ENCODE results near the gene SYT1. TPM values are rescaled to one million over a fixed set of nuclear protein-coding genes. Genes with fewer than 3 reads are reported as not detected.

The SYT1 gene
- total and polyA plus RNA-seq, 4 donors, result 38.0 to 113 (median 97.8) TPM

DNA sequence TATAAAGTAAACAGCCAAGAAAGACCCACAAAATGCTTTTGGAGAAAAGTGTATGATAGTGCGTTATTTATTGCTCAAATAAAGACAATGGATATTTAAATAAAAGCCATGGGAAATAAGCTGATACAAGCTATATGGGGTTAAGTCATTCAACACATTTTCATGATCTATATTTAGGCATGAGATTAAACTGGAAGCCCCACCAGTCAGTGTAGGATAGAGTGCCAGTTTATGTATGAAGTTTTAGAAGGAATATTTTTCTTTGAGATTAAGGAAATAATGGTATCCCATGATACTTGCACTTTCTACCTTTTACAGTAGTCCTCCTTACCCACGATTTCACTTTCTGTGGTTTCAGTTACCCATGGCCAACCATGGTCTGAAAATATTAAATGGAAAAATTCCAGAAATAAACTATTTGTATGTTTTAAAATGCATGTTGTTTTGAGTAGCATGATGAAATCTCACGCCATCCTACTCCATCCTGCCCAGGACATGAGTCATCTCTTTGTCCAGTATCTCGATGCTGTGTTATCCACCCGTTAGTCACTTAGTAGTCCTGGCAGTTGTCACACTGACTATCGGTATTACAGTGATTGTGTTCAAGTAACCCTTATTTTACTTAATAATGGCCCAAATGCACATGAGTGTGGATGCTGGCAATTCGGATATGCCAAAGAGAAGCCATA, 22.3 kb downstream of the SYT1 start:
- no peaks in the 10 kb centered on the region for H3K36me3 ChIP-seq (ENCODE audit: control insufficient read depth, insufficient read depth, low read length)
- no peak overlapping the region for H3K4me3 ChIP-seq (ENCODE audit: low read depth, low read length)
- no peak overlapping the region for H3K27ac ChIP-seq (ENCODE audit: low read depth, low read length)
- H3K4me1 ChIP-seq (ENCODE audit: control insufficient read depth, insufficient read depth, low read length), result no peaks in the 10 kb centered on the region
- no CpG with 5 or more reads among the region's 7 CpGs for WGBS (ENCODE audit: insufficient coverage)
- no peak for DNase-seq (ENCODE audit: low read depth in 4 of 6, low spot score in 6 of 6)
- no peaks in the 10 kb centered on the region for H3K27me3 ChIP-seq (ENCODE audit: control insufficient read depth, insufficient read depth, low read length)
- H3K9me3 ChIP-seq (ENCODE audit: control insufficient read depth, insufficient read depth, low read length), result no peaks in the 10 kb centered on the region

DNA sequence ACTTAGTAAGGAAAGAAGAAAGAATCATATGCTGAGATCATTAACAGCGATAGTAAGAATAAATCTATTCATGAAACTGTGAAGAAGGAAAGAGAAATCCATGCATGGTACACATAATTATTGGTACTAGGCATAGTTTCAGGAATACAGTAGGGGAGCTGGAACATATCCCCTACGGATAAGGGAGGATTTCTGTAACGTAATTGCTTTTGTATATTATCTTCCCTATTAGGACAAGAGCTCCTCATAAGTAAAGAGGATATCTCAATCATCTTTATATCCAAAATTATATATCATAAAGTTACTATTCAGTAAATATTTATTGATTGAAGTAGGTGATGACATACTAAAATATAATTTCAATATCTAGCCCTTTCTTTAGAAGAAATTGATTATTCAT, 22.9 kb downstream of the SYT1 start:
- DNase-seq (ENCODE audit: low read depth in 4 of 6, low spot score in 6 of 6), result no peak
- no peaks in the 10 kb centered on the region for H3K36me3 ChIP-seq (ENCODE audit: control insufficient read depth, insufficient read depth, low read length)
- no peaks in the 10 kb centered on the region for H3K4me1 ChIP-seq (ENCODE audit: control insufficient read depth, insufficient read depth, low read length)
- H3K27me3 ChIP-seq (ENCODE audit: control insufficient read depth, insufficient read depth, low read length), result no peaks in the 10 kb centered on the region
- WGBS (ENCODE audit: insufficient coverage), result no CpG with 5 or more reads among the region's 3 CpGs
- no peak overlapping the region for H3K4me3 ChIP-seq (ENCODE audit: low read depth, low read length)
- H3K27ac ChIP-seq (ENCODE audit: low read depth, low read length), result no peak overlapping the region
- no peaks in the 10 kb centered on the region for H3K9me3 ChIP-seq (ENCODE audit: control insufficient read depth, insufficient read depth, low read length)

DNA sequence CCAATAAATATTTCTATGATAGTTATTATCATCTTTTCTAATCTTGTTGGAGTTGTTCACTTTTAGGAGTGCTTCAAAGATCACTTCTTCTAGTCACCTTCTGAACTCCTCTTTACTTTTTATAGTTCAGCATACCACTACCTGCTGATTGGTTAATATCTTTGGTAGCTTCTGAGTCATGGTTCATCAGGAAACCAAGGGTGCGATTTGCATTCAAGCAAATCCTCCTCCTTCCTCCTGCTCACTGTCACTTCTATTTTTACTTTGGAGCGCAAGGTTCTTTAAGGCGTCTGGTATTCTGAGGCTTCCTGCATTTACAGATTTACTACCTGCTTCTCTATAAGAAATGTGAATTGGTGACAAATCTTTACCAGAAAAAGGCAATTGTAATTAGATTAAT, 24.0 kb downstream of the SYT1 start:
- H3K4me3 ChIP-seq (ENCODE audit: low read depth, low read length), result no peak overlapping the region
- 100% methylated on average over 1 of the region's 3 CpGs for WGBS (ENCODE audit: insufficient coverage)

DNA sequence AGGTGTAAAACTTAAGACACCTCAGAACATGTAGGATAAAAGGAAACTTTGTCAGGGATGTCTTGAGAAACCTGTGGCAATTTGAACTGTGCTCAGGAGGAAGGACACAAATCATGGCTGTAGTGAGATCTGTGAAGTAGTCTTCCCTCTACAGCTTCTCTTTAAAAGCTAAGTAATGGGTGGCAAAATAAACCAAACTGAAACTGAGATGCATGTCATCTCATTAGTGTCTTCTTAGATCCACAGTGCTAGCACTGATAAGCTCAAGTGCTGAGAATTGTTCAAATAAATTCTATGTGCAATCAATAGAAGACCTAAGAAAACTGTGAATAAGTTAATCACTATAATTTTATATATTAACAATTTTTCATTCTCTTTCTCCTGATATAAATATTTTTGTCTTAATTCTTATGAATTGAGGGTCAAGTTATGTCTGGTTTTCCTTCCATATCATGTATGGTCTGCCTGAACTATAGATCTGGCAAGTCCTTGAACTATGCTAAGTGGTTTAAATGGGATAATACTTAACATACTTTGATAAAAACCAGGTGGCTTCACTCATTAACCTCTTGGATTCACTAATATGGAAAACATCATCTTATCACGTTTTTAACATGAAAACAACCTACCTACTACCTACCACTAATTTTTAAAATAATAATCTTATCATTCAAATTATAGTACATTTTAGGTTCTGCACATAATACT, 27.2 kb downstream of the SYT1 start:
- no peak for DNase-seq (ENCODE audit: low read depth in 4 of 6, low spot score in 6 of 6)
- H3K9me3 ChIP-seq (ENCODE audit: control insufficient read depth, insufficient read depth, low read length), result no peaks in the 10 kb centered on the region
- WGBS (ENCODE audit: insufficient coverage), result no CpG with 5 or more reads among the region's 1 CpG
- no peak overlapping the region for H3K27ac ChIP-seq (ENCODE audit: low read depth, low read length)
- no peaks in the 10 kb centered on the region for H3K27me3 ChIP-seq (ENCODE audit: control insufficient read depth, insufficient read depth, low read length)
- H3K36me3 ChIP-seq (ENCODE audit: control insufficient read depth, insufficient read depth, low read length), result no peaks in the 10 kb centered on the region
- no peaks in the 10 kb centered on the region for H3K4me1 ChIP-seq (ENCODE audit: control insufficient read depth, insufficient read depth, low read length)
- no peak overlapping the region for H3K4me3 ChIP-seq (ENCODE audit: low read depth, low read length)

More for the DNA sequence above, 24.0 kb downstream of the SYT1 start:
- no peak for DNase-seq (ENCODE audit: low read depth in 4 of 6, low spot score in 6 of 6)
- no peaks in the 10 kb centered on the region for H3K27me3 ChIP-seq (ENCODE audit: control insufficient read depth, insufficient read depth, low read length)
- H3K27ac ChIP-seq (ENCODE audit: low read depth, low read length), result no peak overlapping the region
- no peaks in the 10 kb centered on the region for H3K4me1 ChIP-seq (ENCODE audit: control insufficient read depth, insufficient read depth, low read length)
- H3K36me3 ChIP-seq (ENCODE audit: control insufficient read depth, insufficient read depth, low read length), result no peaks in the 10 kb centered on the region
- no peaks in the 10 kb centered on the region for H3K9me3 ChIP-seq (ENCODE audit: control insufficient read depth, insufficient read depth, low read length)

DNA sequence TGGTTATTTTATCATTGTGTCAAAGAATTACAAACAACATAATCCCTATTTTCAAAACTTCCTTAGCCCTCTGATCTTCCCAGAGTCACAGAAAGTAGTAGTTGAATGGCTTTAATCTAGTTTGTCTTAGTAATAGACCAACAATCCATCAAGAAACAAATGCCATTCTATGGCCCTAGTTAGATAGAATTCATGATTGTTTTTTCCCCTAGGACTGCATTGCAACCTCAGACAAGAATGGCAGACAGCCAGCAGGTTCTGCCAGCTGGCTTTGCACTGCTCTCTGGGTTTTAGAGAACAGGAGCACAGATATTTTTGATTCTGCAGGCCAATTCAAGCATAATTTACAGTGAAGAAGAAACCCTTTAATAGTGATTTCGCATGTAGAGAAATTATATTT, 33.8 kb downstream of the SYT1 start:
- H3K36me3 ChIP-seq (ENCODE audit: control insufficient read depth, insufficient read depth, low read length), result no peaks in the 10 kb centered on the region
- H3K27ac ChIP-seq (ENCODE audit: low read depth, low read length), result no peak overlapping the region
- H3K4me3 ChIP-seq (ENCODE audit: low read depth, low read length), result no peak overlapping the region
- no CpG with 5 or more reads among the region's 1 CpG for WGBS (ENCODE audit: insufficient coverage)
- no peaks in the 10 kb centered on the region for H3K4me1 ChIP-seq (ENCODE audit: control insufficient read depth, insufficient read depth, low read length)
- peak in 5 of 6 donors; percentile 51 to 93 (median 68) for DNase-seq (ENCODE audit: low read depth in 4 of 6, low spot score in 6 of 6)
- no peaks in the 10 kb centered on the region for H3K9me3 ChIP-seq (ENCODE audit: control insufficient read depth, insufficient read depth, low read length)
- no peaks in the 10 kb centered on the region for H3K27me3 ChIP-seq (ENCODE audit: control insufficient read depth, insufficient read depth, low read length)

DNA sequence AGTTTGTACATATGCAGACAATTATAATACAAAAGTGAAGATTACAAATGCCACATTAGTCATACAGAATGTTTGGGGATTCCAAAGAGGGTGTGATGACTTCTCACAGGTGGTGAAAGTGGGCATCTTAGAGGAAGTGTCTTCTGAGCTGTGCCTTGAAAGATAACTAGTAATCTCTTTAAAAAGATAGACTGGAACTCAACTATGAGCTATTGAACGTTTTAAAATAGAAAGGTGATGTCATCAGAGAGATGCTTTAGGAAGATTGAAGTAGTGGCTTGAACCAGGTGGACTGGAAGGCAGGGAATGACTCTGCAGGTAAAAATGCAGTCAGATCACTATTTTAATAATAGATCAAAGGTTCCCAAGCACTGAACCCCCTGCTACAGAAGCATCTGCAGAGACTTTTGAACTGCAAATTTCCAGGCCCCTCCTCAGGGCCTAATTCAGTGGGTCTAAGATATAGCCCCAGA, 50.3 kb downstream of the SYT1 start:
- Histone ChIP-seq H3K36me3 (ENCODE audit: control insufficient read depth, insufficient read depth, low read length) (no peaks in the 10 kb centered on the region), H3K9me3 (ENCODE audit: control insufficient read depth, insufficient read depth, low read length) (no peaks in the 10 kb centered on the region), H3K27ac (ENCODE audit: low read depth, low read length) (no peak overlapping the region), H3K27me3 (ENCODE audit: control insufficient read depth, insufficient read depth, low read length) (no peaks in the 10 kb centered on the region), H3K4me1 (ENCODE audit: control insufficient read depth, insufficient read depth, low read length) (no peaks in the 10 kb centered on the region), H3K4me3 (ENCODE audit: low read depth, low read length) (no peak overlapping the region)
- DNase-seq (ENCODE audit: low read depth in 4 of 6, low spot score in 6 of 6), result no peak
- no CpG with 5 or more reads among the region's 1 CpG for WGBS (ENCODE audit: insufficient coverage)

DNA sequence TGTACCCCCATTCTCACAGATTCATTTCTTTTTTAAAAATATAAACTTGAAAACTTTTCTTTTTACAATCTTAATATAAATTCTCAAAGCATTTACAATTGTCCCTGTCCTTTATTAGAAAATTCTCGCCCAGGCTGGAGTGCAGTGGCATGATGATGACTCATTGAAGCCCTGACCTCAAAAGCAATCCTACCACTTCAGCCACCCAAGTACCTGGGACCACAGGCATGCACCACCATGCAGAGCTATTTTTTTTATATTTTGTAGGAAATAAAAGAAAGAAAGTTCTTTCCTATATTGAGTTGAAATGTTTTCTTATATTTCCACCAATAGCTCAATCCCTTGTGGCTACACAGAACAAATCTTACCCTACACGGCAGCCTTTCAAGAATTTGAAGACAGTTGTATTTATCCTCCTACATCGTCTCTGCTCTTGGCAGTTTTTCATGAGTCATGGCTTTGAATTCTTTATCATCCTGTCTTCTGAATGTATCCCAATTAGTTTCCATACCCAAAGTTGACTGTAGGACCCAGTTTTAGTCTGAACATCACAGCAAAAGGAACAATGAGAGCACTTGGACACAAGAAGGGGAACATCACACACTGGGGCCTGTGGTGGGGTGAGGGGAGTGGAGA, 52.4 kb downstream of the SYT1 start:
- no peak for DNase-seq (ENCODE audit: low read depth in 4 of 6, low spot score in 6 of 6)
- 66% methylated on average over 3 of the region's 3 CpGs for WGBS (ENCODE audit: insufficient coverage)
- no peaks in the 10 kb centered on the region for H3K4me1 ChIP-seq (ENCODE audit: control insufficient read depth, insufficient read depth, low read length)
- no peaks in the 10 kb centered on the region for H3K9me3 ChIP-seq (ENCODE audit: control insufficient read depth, insufficient read depth, low read length)
- no peaks in the 10 kb centered on the region for H3K36me3 ChIP-seq (ENCODE audit: control insufficient read depth, insufficient read depth, low read length)
- no peaks in the 10 kb centered on the region for H3K27me3 ChIP-seq (ENCODE audit: control insufficient read depth, insufficient read depth, low read length)
- no peak overlapping the region for H3K27ac ChIP-seq (ENCODE audit: low read depth, low read length)
- H3K4me3 ChIP-seq (ENCODE audit: low read depth, low read length), result no peak overlapping the region

DNA sequence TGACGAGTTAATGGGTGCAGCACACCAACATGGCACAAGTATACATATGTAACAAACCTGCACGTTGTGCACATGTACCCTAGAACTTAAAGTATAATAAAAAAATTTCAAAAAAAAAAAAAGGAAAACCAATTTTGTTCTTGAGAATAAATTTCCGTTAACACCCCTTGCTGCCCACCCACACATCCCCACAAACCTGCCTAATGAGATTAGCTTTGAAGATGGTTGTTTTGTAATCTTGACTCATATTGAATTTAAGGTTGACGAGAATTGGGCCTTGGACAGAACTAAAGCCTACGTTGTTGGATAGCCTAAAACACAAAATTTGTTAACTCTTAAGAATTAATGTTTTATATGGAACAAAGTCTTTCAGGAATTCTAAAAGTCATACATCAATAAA, 52.9 kb downstream of the SYT1 start:
- Histone ChIP-seq H3K4me1 (ENCODE audit: control insufficient read depth, insufficient read depth, low read length) (no peaks in the 10 kb centered on the region), H3K27ac (ENCODE audit: low read depth, low read length) (no peak overlapping the region), H3K9me3 (ENCODE audit: control insufficient read depth, insufficient read depth, low read length) (no peaks in the 10 kb centered on the region), H3K36me3 (ENCODE audit: control insufficient read depth, insufficient read depth, low read length) (no peaks in the 10 kb centered on the region), H3K27me3 (ENCODE audit: control insufficient read depth, insufficient read depth, low read length) (no peaks in the 10 kb centered on the region), H3K4me3 (ENCODE audit: low read depth, low read length) (no peak overlapping the region)
- no peak for DNase-seq (ENCODE audit: low read depth in 4 of 6, low spot score in 6 of 6)
- WGBS (ENCODE audit: insufficient coverage), result no CpG with 5 or more reads among the region's 5 CpGs

DNA sequence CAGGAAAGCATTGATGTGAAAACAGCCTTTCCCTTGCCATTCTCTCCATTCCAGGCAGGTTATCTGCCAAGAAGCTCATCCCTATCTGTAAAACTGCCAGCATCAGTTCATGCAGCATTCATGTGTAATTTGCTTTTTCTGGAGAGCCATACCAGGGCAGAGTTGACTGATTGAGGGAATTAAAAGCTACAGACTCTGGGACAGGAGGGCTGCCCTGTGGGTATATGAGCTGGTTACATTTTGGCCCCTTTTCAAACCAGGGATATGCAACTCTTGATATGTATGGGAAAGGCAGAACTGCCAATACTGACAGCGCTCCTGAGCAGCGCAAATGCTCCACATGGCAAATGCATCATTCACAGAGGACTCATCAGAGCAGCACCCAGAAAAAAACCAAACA, 53.7 kb downstream of the SYT1 start:
- peak in 3 of 6 donors; percentile 12 to 85 (median 72) for DNase-seq (ENCODE audit: low read depth in 4 of 6, low spot score in 6 of 6)
- Histone ChIP-seq H3K27ac (ENCODE audit: low read depth, low read length) (no peak overlapping the region), H3K36me3 (ENCODE audit: control insufficient read depth, insufficient read depth, low read length) (no peaks in the 10 kb centered on the region), H3K4me1 (ENCODE audit: control insufficient read depth, insufficient read depth, low read length) (no peaks in the 10 kb centered on the region), H3K27me3 (ENCODE audit: control insufficient read depth, insufficient read depth, low read length) (no peaks in the 10 kb centered on the region), H3K9me3 (ENCODE audit: control insufficient read depth, insufficient read depth, low read length) (no peaks in the 10 kb centered on the region), H3K4me3 (ENCODE audit: low read depth, low read length) (no peak overlapping the region)
- no CpG with 5 or more reads among the region's 2 CpGs for WGBS (ENCODE audit: insufficient coverage)
